ENCODE measurements around the gene MYH9.

DNA sequence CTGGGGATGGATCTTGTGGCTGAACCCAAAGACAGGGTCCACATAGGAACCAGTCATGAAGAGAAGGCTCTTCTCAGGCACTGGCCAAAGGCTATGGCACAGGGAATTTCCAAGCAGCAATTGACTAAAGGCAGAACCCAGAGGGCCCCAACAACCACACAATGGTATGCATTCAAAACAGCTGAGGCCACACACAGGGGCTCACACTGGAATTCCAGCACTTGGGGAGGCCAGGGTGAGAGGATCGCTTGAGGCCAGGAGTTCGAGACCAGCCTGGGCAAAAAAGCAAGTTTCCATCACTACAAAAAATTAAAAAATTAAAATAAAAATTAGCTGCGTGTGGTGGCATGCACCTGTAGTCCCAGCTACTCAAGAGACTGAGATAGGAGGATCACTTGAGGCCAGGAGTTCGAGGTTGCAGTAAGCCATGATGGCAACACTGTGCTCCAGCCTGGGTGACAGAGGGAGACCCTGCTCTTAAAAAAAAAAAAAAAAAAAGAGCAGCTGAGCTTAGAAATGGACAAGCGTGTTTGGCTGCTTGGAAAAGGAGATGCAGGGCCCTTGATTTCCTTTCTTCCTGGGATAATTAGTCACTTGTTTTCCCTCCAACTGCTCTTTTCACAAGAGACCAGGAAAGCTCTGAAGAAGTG is 44.6 kb downstream of the MYH9 start:
- TF ChIP-seq CTCF (IDR thresholded peaks at IDR 0.05): no peak
- no peak; the same call in 1 of the 2 replicates for TF ChIP-seq POLR2AphosphoS5 (IDR thresholded peaks at IDR 0.05; ENCODE audit: low read depth, low read length)

Measured in Panc1 (cell line).